CD14-positive monocyte (primary cell): ENCODE data around the gene PTPRU. TPM values are rescaled to one million over a fixed set of nuclear protein-coding genes. Genes with fewer than 3 reads are reported as not detected.

Experiments
- DNase-seq, 3 donors: peaks; one replicate each; pipeline ENCODE4 v3.0.0-alpha.2; 2011 to 2022
- H2AFZ ChIP-seq: 2 replicates; pipeline ENCODE4 v1.6.0; 2012; ENCODE audit warnings: mild to moderate bottlenecking, low read depth, low read length, inconsistent platforms; ENCODE audit not compliant: insufficient read depth, poor library complexity, severe bottlenecking
- H3K27ac ChIP-seq, 2 donors: 1 replicate in 1 of 2; 2 replicates in 1 of 2; pipeline ENCODE4 v1.5.1; 2012 to 2013; ENCODE audit warnings: low read length in 2 of 2, control low read depth in 1 of 2, inconsistent platforms in 1 of 2, low read depth in 1 of 2, mild to moderate bottlenecking in 1 of 2
- H3K27me3 ChIP-seq, 2 donors: one replicate each; pipeline versions ENCODE4 v1.6.0 to v1.6.1; 2011 to 2013; ENCODE audit warnings: low read length in 2 of 2; ENCODE audit not compliant: control insufficient read depth in 2 of 2, insufficient read depth in 2 of 2
- H3K36me3 ChIP-seq, 2 donors: replicated peaks in 1 of 2; 1 replicate in 1 of 2; 2 replicates in 1 of 2; pipeline versions ENCODE4 v1.5.1 to v1.6.1; 2012 to 2013; ENCODE audit warnings: low read length in 2 of 2, control low read depth in 1 of 2, inconsistent platforms in 1 of 2, mild to moderate bottlenecking in 1 of 2; ENCODE audit not compliant: insufficient read depth in 2 of 2, control insufficient read depth in 1 of 2
- H3K4me1 ChIP-seq, 2 donors: 1 replicate in 1 of 2; 2 replicates in 1 of 2; pipeline versions ENCODE4 v1.5.1 to v1.6.1; 2012 to 2013; ENCODE audit warnings: low read length in 2 of 2, control low read depth in 1 of 2, inconsistent platforms in 1 of 2, mild to moderate bottlenecking in 1 of 2, moderate library complexity in 1 of 2; ENCODE audit not compliant: insufficient read depth in 2 of 2, control insufficient read depth in 1 of 2
- H3K4me2 ChIP-seq: replicated peaks from 2 replicates; pipeline ENCODE3; 2012; ENCODE audit warnings: low read length, moderate library complexity, mild to moderate bottlenecking; ENCODE audit not compliant: poor library complexity, severe bottlenecking; ENCODE audit errors: extremely low read depth
- H3K4me3 ChIP-seq, 3 experiments: fragments of 200-600 bp in 1 of 3; sonication (generic) in 1 of 3; replicated peaks in 1 of 3; 1 replicate in 2 of 3; 2 replicates in 1 of 3; pipeline ENCODE4 v1.5.1; 2011 to 2013; ENCODE audit warnings: low read length in 3 of 3, mild to moderate bottlenecking in 3 of 3, control low read depth in 2 of 3, low read depth in 2 of 3, inconsistent platforms in 1 of 3, moderate library complexity in 1 of 3
- H3K79me2 ChIP-seq: 2 replicates; pipeline ENCODE4 v1.6.0; 2012; ENCODE audit warnings: mild to moderate bottlenecking, control low read depth, inconsistent platforms, low read length, moderate library complexity; ENCODE audit not compliant: insufficient read depth
- H3K9ac ChIP-seq: 2 replicates; pipeline ENCODE4 v1.6.0; 2017; ENCODE audit warnings: low read length, mild to moderate bottlenecking; ENCODE audit not compliant: insufficient read depth, poor library complexity, severe bottlenecking
- H3K9me3 ChIP-seq, 2 donors: replicated peaks in 1 of 2; 1 replicate in 1 of 2; 2 replicates in 1 of 2; pipeline versions ENCODE4 v1.5.1 to v1.6.1; 2012 to 2013; ENCODE audit warnings: low read length in 2 of 2, control low read depth in 1 of 2; ENCODE audit not compliant: control insufficient read depth in 1 of 2, insufficient read depth in 1 of 2
- H4K20me1 ChIP-seq: 2 replicates; pipeline ENCODE4 v1.6.0; 2012; ENCODE audit warnings: mild to moderate bottlenecking, low read length, control low read depth, moderate library complexity; ENCODE audit not compliant: insufficient read depth
- H3K27ac Mint-ChIP-seq, 7 donors: one replicate each; pipeline ENCODE4 v1.8.0; 2020; ENCODE audit warnings: mild to moderate bottlenecking in 7 of 7, mixed read lengths in 7 of 7, moderate library complexity in 6 of 7, inconsistent platforms in 2 of 7
- H3K27me3 Mint-ChIP-seq, 3 donors: one replicate each; pipeline ENCODE4 v1.8.0; 2021 to 2022; ENCODE audit warnings: low read depth in 3 of 3, mild to moderate bottlenecking in 3 of 3, mixed read lengths in 3 of 3, moderate library complexity in 3 of 3, inconsistent platforms in 1 of 3
- H3K36me3 Mint-ChIP-seq, 2 donors: one replicate each; pipeline ENCODE4 v1.8.0; 2020; ENCODE audit warnings: mixed read lengths in 2 of 2, inconsistent platforms in 1 of 2, mild to moderate bottlenecking in 1 of 2
- H3K4me1 Mint-ChIP-seq: one replicate; pipeline ENCODE4 v1.8.0; 2020; ENCODE audit warnings: mild to moderate bottlenecking, mixed read lengths
- H3K4me3 Mint-ChIP-seq, 2 donors: one replicate each; pipeline ENCODE4 v1.8.0; 2020; ENCODE audit warnings: mild to moderate bottlenecking in 2 of 2, mixed read lengths in 2 of 2, moderate library complexity in 1 of 2
- H3K9me3 Mint-ChIP-seq, 7 donors: one replicate each; pipeline ENCODE4 v1.8.0; 2020 to 2022; ENCODE audit warnings: mixed read lengths in 7 of 7, mild to moderate bottlenecking in 6 of 7, moderate library complexity in 6 of 7, inconsistent platforms in 2 of 7
- CTCF ChIP-seq: fragments of 200-600 bp; IDR thresholded peaks from one replicate; pipeline ENCODE4 v1.8.0; 2022; ENCODE audit warnings: antibody characterized with exemption, mild to moderate bottlenecking
- WGBS: methylation state at CpG from one replicate; pipeline ENCODE4 v1.1.5; 2013; ENCODE audit warnings: missing lambda C conversion rate; ENCODE audit not compliant: insufficient coverage; 5-methylcytosine and 5-hydroxymethylcytosine counted together
- intact Hi-C, 2 donors: fragments of 100-400 bp; cut with micrococcal nuclease; formaldehyde crosslinking; loops; one replicate each; pipeline versions ENCODE4 v1.15.0 to v1.15.1; 2023
- polyA plus RNA-seq, 3 donors: library from polyadenylated mRNA; depleted of rRNA in 1 of 3; unstranded in 2 of 3; stranded (reverse) in 1 of 3; fragments of 300-500 nt in 2 of 3; fragments of >200 nt in 1 of 3; fragmentation: Illumina TruSeq in 2 of 3; gene quantifications; 1 replicate in 2 of 3; 2 replicates in 1 of 3; pipeline ENCODE4 v1.2.3, GENCODE V29; 2012 to 2021

PTPRU gene
- polyA plus RNA-seq, 3 donors, result 0.42 to 1.4 TPM; not detected in 1

DNA sequence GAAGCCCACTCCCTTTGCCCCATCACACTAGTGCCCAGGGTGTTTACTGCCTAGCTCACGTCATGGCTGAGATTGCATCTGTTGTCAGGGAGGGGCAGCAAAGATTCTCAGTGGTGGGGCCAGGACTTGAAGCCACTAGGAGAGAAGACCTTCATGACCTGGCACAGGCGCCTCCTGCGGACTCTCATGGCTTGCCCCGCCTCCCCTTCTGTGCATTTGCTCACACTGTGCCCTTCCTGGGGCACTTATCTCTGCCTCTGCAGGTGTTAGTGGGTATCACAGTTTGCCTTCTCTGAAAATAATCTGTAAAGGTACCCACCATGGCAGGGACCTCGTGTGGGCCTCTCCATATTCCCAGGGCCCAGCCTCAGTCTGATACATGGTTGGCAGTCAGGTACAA lies 20.1 kb downstream of the PTPRU start:
- intact Hi-C loops, result no loop called here
- Mint-ChIP-seq H3K27me3 (peaks cover 45 to 50% (median 48%) of the 10 kb centered on the region in 3 donors), H3K9me3 (peaks cover 0 to 7% (median 2%) of the 10 kb centered on the region in 7 donors), H3K4me3 (no peak overlapping the region), H3K27ac (no peak overlapping the region), H3K36me3 (peaks cover 3% of the 10 kb centered on the region in 2 donors), H3K4me1 (peaks cover 9% of the 10 kb centered on the region)
- DNase-seq, result no peak
- H3K27me3 ChIP-seq, result peaks cover 23 to 43% of the 10 kb centered on the region in 2 donors
- H3K9me3 ChIP-seq, result peaks cover 0 to 11% of the 10 kb centered on the region in 2 donors
- H3K9ac ChIP-seq, result no peak overlapping the region
- H3K4me2 ChIP-seq, result no peak overlapping the region
- H3K36me3 ChIP-seq, result no peaks in the 10 kb centered on the region
- no peaks in the 10 kb centered on the region for H4K20me1 ChIP-seq
- H3K79me2 ChIP-seq, result no peaks in the 10 kb centered on the region
- TF ChIP-seq CTCF, result no peak
- no peak overlapping the region for H3K27ac ChIP-seq
- no peak overlapping the region for H2AFZ ChIP-seq
- H3K4me1 ChIP-seq, result peaks cover 9 to 11% of the 10 kb centered on the region in 2 donors
- WGBS, result 87% methylated on average over 3 of the region's 5 CpGs
- no peak overlapping the region for H3K4me3 ChIP-seq

DNA sequence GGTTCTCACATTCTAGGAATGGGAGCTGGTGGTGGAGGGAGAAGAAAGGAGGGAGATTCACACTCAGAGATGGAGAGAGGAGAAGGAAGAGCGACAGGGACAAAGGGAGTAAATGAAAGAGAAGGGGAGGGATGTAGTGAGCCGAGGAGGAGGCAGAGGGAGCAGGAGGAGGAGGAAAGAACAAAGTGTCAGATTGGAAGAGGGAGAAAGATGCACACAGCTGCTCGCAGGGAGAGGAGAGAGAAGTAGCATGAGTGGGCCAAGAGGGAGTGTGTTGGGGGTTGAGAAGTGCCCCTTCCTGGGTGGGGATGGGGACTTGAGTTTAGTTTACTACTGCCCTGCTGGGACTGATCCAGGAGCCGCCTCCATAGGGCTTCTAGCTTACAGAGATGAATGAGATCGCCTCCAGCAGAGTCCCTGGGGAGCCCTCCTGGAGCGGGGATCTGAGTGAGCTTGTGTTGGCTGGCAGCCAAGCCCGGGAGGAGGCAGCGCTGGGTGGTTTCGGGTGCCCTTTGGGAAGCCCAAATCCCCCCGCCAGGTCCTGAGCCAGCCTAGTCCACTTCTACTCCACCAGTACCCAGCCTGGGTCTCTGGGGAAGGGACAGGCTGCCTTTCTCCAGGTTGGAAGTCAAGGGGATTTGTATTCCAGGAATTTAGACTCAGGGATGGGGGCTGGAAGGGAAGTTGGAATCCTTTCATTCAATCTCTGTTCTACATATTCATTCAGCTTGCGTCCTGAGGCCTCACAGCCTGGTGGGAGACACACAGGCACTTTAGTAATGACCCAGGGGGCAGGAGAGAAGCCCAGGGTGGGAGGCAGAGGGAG lies 20.9 kb downstream of the PTPRU start:
- intact Hi-C loops, result no loop called here
- no peak for TF ChIP-seq CTCF
- Mint-ChIP-seq H3K9me3 (peaks cover 0 to 7% (median 2%) of the 10 kb centered on the region in 7 donors), H3K4me1 (peaks cover 9% of the 10 kb centered on the region), H3K27me3 (peaks cover 47 to 57% (median 51%) of the 10 kb centered on the region in 3 donors), H3K36me3 (peaks cover 3% of the 10 kb centered on the region in 2 donors), H3K4me3 (no peak overlapping the region), H3K27ac (peak overlapping the region in 1 of 7 donors; percentile 2)
- H3K4me1 ChIP-seq, result peaks cover 9 to 11% of the 10 kb centered on the region in 2 donors
- no peaks in the 10 kb centered on the region for H3K36me3 ChIP-seq
- H3K79me2 ChIP-seq, result no peaks in the 10 kb centered on the region
- no peaks in the 10 kb centered on the region for H4K20me1 ChIP-seq
- no peak overlapping the region for H3K9ac ChIP-seq
- 68% methylated on average over 7 of the region's 11 CpGs for WGBS
- H3K27me3 ChIP-seq, result peaks cover 28 to 50% of the 10 kb centered on the region in 2 donors
- peaks cover 0 to 11% of the 10 kb centered on the region in 2 donors for H3K9me3 ChIP-seq
- no peak overlapping the region for H3K4me2 ChIP-seq
- DNase-seq, result no peak
- no peak overlapping the region for H3K4me3 ChIP-seq
- no peak overlapping the region for H3K27ac ChIP-seq
- no peak overlapping the region for H2AFZ ChIP-seq
